ENCODE measurements around the gene MANBA.

MANBA gene

GRCh38 chr4:102760645-102761295 lies at the start of gene MANBA:
Gene MANBA, minus strand, starts transcription at chr4:102760968. Its CDS starts 74 bp downstream, at chr4:102760894.
- DNase-seq: peak; percentile 83

GRCh38 chr4:102809691-102810090 lies 48.9 kb upstream of the MANBA start:
- no peak for DNase-seq

GRCh38 chr4:102809190-102809589 lies 48.4 kb upstream of the MANBA start:
- DNase-seq: no peak

GRCh38 chr4:102808009-102808408 lies 47.2 kb upstream of the MANBA start:
- no peak for DNase-seq

DNA sequence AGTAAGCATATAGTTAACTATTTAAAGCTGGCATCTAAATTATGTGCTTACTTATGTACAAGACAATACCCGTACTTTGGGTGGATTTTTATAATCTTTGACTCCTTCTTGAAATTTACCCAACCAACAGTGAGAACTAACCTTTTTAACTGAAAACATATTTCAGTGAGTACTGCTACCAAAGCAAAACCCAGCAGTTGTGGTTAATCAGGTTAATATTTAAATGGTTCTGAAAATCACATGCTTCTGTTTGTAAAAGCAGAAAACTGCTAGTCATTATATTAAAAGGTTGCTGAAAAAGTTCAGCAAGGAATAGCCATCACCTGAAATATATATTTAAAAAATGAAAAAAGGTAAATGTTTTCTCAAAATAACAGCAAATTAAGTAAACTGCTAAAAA lies 46.6 kb upstream of the MANBA start:
- no peak for DNase-seq

DNA sequence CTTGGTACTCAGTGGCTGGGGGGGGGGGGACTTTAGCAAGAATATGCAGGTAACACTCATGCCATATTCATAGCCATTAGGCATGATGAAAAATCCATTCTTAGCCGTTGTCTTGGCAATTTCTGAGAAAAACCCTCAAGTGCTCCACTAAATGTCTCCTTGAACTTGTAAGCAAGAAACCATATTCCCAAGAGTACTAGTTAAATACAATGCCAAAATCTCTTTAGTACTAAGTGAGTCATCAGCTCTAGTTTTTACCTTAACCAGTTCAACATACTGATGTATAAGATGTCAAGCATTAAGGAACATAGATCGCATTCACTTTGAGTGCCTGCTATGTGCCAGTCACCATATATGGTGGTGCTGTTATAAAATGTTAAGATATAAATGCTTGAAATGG lies 39.0 kb upstream of the MANBA start:
- DNase-seq: no peak

GRCh38 chr4:102794999-102795398 lies 34.2 kb upstream of the MANBA start:
- DNase-seq: no peak

- peak; percentile 29 for DNase-seq
Measured at GRCh38 chr4:102792361-102792936, 31.7 kb upstream of the MANBA start.

DNA sequence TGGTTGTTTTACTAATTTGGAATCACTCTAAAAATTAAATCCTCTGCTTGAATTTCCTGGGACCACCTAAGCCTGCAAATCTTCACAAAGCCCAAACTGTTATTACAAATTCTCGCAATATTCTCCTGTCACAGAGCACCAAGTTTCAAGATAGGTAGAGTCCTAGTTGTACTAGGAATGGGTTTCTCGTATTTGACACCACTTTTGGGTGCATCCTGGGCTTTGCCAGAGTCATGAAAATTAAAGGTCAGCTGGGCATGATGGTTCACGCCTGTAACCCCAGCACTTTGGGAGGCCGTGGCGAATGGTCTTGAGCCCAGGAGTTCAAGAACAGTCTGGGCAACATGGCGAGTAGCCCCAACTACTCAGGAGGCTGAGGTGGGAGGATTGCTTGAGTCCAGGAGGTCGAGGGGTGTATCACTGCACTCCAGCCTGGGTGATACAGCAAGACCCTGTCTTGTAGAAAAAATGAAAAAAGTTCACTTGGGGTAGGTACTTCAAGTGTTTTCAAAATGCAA lies 30.6 kb upstream of the MANBA start:
- DNase-seq: peak; percentile 23

DNA sequence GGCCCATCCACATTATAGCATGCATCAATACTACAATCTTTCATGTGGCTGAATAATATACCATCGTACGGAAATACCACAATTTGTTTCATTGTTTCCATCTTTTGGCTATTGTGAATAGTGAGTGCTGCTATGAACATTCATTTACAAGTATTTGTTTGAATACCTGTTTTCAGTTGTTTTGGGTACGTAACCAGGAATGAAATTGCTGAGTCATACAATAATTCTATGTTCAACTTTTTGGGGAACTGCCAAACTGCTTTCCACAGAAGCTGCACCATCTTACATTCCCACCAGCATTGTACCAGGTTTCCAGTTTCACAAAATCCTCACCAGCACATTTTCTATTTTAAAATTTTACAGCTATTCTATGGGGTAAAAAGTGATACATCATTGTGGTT lies 28.5 kb upstream of the MANBA start:
- no peak for DNase-seq

- no peak for DNase-seq
Measured at GRCh38 chr4:102787944-102788343, 27.2 kb upstream of the MANBA start.

- DNase-seq: no peak
Measured at GRCh38 chr4:102787096-102787881, 26.5 kb upstream of the MANBA start.

DNA sequence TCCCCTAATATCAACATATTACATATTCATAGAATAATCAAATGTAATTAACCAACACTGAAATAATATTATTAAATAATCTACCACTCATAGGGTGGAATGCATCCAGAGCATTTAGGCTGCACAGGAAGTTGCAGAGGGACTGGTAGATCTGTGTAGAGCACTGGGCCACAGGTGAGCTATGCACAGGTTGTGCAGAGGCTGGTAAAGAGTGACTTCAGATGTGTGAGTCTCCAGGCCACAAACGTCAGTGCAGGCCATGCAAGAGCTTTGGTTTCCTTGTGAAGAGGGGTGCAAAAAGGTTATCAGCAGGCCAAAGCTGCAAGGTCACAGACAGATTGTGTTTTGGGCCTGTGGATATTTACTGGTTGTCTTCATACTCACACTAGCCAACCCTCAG lies 25.5 kb upstream of the MANBA start:
- no peak for DNase-seq

GRCh38 chr4:102783006-102783405 lies 22.2 kb upstream of the MANBA start:
- no peak for DNase-seq

DNA sequence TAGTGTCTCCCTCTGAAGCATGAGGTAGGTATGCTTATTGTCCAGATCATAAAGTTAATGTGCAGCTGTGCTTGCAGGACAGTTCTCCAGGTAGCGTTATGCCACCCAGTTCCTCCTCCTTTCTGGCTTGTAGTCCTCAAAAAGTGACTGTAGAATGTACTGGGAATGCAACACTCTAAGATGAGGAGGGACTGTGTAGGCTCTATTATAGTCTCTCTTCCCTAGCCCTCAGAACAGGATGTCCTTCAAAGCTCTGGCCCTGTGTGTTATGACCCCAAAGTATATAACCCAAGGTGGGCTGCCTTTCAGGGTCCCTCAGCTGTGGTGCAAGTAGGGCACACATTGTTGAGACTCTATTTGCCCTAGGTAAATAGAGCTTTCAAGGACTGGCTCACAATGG lies 20.8 kb upstream of the MANBA start:
- no peak for DNase-seq

DNA sequence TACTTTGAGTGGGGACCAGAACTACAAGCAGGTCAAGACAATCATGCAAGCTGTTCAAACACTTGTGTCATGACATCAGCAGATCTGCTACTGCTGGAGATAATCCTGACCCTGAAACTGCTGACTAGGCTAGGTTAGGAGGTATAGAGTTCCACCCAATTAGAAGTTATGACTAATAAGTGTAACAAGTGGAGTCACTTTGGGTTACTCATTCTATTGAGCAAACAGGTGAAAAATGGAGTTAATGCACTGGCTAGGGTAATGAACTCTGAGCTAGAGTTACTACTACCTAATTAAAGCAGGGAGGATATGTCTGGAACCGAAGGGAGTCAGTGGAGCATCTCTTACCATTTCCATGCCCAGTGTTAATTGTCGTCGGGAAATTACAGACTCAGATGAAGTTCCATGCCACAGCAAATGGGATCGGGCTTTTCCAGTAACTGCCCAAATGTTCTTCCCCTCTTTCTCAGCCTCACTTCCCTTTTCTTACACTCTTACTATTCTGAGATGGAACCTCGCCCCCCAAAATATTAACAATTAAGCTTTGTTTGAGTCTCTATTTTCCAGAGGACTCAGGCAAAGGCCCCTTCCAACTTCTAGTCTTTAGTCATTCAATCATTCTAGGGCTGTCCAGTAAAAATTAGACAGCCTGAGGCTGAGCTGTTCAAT lies 19.8 kb upstream of the MANBA start:
- no peak for DNase-seq

GRCh38 chr4:102779204-102779603 lies 18.4 kb upstream of the MANBA start:
- no peak for DNase-seq

GRCh38 chr4:102778720-102779119 lies 18.0 kb upstream of the MANBA start:
- no peak for DNase-seq

DNA sequence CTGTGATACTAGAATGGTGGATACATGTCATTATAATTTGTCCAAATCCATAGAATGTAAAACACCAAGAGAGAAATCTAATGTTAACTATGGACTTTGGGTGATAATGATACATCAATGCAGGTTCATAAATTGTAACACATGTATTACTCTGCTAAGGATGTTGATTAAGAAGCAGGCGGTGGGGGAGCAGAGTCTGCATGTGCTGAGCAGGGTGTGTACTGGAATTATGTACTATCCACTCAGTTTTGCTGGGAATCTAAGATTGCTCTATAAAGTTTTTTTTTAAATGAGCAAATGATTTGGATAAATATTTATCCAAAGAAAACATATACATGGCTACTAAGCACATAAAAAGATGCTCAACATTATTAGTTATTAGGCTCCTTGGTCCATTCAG lies 15.0 kb upstream of the MANBA start:
- no peak for DNase-seq

GRCh38 chr4:102774254-102774653 lies 13.5 kb upstream of the MANBA start:
- no peak for DNase-seq

DNA sequence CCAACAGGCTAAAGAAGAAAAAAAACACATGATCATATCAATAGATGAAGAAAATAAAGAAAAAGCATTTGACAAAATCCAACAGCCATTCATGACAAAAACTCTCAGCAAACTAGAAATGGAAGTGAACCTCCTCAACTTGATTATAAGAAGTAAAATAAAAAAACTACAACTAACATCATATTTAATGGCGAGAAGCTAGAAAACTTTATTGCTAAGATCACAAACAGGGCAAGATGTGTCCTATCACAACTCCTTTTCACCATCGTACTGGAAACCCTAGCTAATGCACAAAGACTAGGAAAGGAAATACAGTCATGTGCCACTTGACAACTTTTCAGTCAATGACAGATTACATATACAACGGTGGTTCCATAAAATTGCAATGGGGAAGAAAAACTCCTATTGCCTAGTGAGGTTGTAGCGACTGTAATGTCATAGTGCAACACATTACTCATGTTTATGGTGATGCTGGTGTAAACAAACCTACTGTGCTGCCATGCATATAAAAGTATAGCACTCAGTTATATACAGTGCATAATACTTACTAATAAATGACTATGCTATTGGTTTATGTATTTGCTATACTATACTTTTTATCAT lies 12.1 kb upstream of the MANBA start:
- no peak for DNase-seq

DNA sequence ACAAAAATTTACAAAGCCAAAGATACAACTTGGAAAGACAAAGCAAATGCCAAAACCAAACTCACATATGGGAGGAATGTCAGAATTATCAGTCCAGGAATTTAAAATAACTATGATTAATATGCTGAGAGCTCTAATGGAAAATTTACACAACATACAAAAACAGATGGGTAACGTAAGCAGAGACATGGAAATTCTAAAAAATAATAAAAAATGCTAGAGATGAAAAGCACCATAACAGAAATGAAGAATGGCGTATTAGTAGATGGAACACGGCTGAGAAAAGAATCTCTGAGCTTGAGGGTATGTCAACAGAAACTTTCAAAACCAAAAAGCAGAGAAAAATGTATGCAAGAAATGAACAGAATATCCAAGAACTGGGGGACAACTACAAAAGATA lies 4.1 kb upstream of the MANBA start:
- DNase-seq: no peak

DNA sequence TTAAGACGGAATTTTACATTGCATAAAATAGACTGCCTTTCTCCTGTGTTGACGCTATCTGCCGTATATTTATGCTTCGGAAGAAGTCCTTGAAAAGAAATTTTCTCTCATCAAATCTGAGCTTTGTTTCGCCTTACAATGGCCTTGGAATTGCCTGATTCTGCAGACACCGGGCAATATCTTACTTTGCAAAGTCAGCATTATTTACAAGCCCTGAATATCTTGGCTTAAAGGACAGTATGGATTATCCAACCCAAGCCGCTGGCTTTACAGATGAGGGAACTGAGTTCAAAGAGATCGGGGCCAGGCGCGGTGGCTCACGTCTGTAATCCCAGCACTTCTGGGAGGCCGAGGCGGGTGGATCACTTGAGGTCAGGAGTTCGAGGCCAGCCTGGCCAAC lies 1.1 kb upstream of the MANBA start:
- no peak for DNase-seq
